ENCODE measurements around the gene SCLT1.
"Not testable (repeated sequence)": the region's sequence is repeated elsewhere in the genome, so short reads cannot be mapped to it uniquely, and the experiment has no call there.

The SCLT1 gene

GRCh38 chr4:129077326-129077725 is 16.0 kb downstream of the SCLT1 start:
- DNase-seq (ENCODE audit: low read depth in 2 of 2): no peak

GRCh38 chr4:129069537-129069936 is 23.8 kb downstream of the SCLT1 start:
- DNase-seq (ENCODE audit: low read depth in 2 of 2): not testable (repeated sequence)

- no peak for DNase-seq (ENCODE audit: low read depth in 2 of 2)
Observed at GRCh38 chr4:129064717-129065116, 28.6 kb downstream of the SCLT1 start.

- no peak for DNase-seq (ENCODE audit: low read depth in 2 of 2)
Observed at GRCh38 chr4:129063640-129064039, 29.7 kb downstream of the SCLT1 start.

- no peak for DNase-seq (ENCODE audit: low read depth in 2 of 2)
Observed at GRCh38 chr4:129062580-129062979, 30.8 kb downstream of the SCLT1 start.

- no peak for DNase-seq (ENCODE audit: low read depth in 2 of 2)
Observed at GRCh38 chr4:129059028-129059427, 34.3 kb downstream of the SCLT1 start.

- no peak for DNase-seq (ENCODE audit: low read depth in 2 of 2)
Observed at GRCh38 chr4:129046055-129046959, 47.0 kb downstream of the SCLT1 start.

GRCh38 chr4:129043523-129043922 is 49.8 kb downstream of the SCLT1 start:
- no peak for DNase-seq (ENCODE audit: low read depth in 2 of 2)

- DNase-seq (ENCODE audit: low read depth in 2 of 2): no peak
Observed at GRCh38 chr4:129040471-129040870, 52.9 kb downstream of the SCLT1 start.

GRCh38 chr4:129037093-129037492 is 56.2 kb downstream of the SCLT1 start:
- no peak for DNase-seq (ENCODE audit: low read depth in 2 of 2)

GRCh38 chr4:129014566-129015509 is 78.5 kb downstream of the SCLT1 start:
- DNase-seq (ENCODE audit: low read depth in 2 of 2): no peak

- no peak for DNase-seq (ENCODE audit: low read depth in 2 of 2)
Observed at GRCh38 chr4:129008096-129008495, 85.2 kb downstream of the SCLT1 start.

- no peak for DNase-seq (ENCODE audit: low read depth in 2 of 2)
Observed at GRCh38 chr4:128986908-128987307, 106.4 kb downstream of the SCLT1 start.

GRCh38 chr4:128986019-128986418 is 107.3 kb downstream of the SCLT1 start:
- no peak for DNase-seq (ENCODE audit: low read depth in 2 of 2)

GRCh38 chr4:128983771-128984485 is 109.4 kb downstream of the SCLT1 start:
- no peak for DNase-seq (ENCODE audit: low read depth in 2 of 2)

- DNase-seq (ENCODE audit: low read depth in 2 of 2): no peak
Observed at GRCh38 chr4:128981377-128981776, 112.0 kb downstream of the SCLT1 start.

- DNase-seq (ENCODE audit: low read depth in 2 of 2): no peak
Observed at GRCh38 chr4:128980816-128981326, 112.5 kb downstream of the SCLT1 start.

GRCh38 chr4:128979934-128980333 is 113.4 kb downstream of the SCLT1 start:
- DNase-seq (ENCODE audit: low read depth in 2 of 2): no peak

- DNase-seq (ENCODE audit: low read depth in 2 of 2): no peak
Observed at GRCh38 chr4:128978985-128979384, 114.4 kb downstream of the SCLT1 start.

- no peak for DNase-seq (ENCODE audit: low read depth in 2 of 2)
Observed at GRCh38 chr4:128974136-128974581, 119.2 kb downstream of the SCLT1 start.

- DNase-seq (ENCODE audit: low read depth in 2 of 2): no peak
Observed at GRCh38 chr4:128973384-128973783, 120.0 kb downstream of the SCLT1 start.

- no peak for DNase-seq (ENCODE audit: low read depth in 2 of 2)
Observed at GRCh38 chr4:128961405-128961804, 131.9 kb downstream of the SCLT1 start.

All from stimulated activated CD4-positive, alpha-beta T cell treated with anti-CD3 and anti-CD28 coated beads, Interleukin-1b, Interleukin-23, amount 100 ng/mL, for 1 hour (primary cell).